Neural crest cell (in vitro differentiated cells): ENCODE data around the gene FOXR1. TPM values are rescaled to one million over a fixed set of nuclear protein-coding genes. Genes with fewer than 3 reads are reported as not detected.
A peak's percentile ranks its signal among the peaks of the same experiment; 100 is the strongest.
"Not testable (repeated sequence)": the region's sequence is repeated elsewhere in the genome, so short reads cannot be mapped to it uniquely, and the experiment has no call there.

ENCODE experiments used
- DNase-seq: peaks from one replicate; pipeline ENCODE4 v3.0.0; 2021; ENCODE audit warnings: low read depth, mixed read lengths, low spot score
- H3K27ac Mint-ChIP-seq: one replicate; pipeline ENCODE4 v1.8.0; 2021; ENCODE audit warnings: mild to moderate bottlenecking, mixed read lengths; ENCODE audit not compliant: unreplicated experiment
- H3K27me3 Mint-ChIP-seq: 2 replicates; pipeline ENCODE4 v1.8.0; 2021; ENCODE audit warnings: low read depth, mild to moderate bottlenecking, mixed read lengths
- H3K36me3 Mint-ChIP-seq: 2 replicates; pipeline ENCODE4 v1.8.0; 2021; ENCODE audit warnings: low read depth, mild to moderate bottlenecking, mixed read lengths
- H3K4me1 Mint-ChIP-seq: 2 replicates; pipeline ENCODE4 v1.8.0; 2021; ENCODE audit warnings: mixed read lengths
- H3K4me3 Mint-ChIP-seq: one replicate; pipeline ENCODE4 v1.8.0; 2021; ENCODE audit warnings: mild to moderate bottlenecking, mixed read lengths
- H3K9me3 Mint-ChIP-seq: 2 replicates; pipeline ENCODE4 v1.8.0; 2021; ENCODE audit warnings: mixed read lengths
- total RNA-seq: library from RNA; stranded (reverse); gene quantifications from 2 replicates; pipeline ENCODE4 v1.2.1, GENCODE V29; 2021
- TF ChIP-seq, protein P1 (sequence below): fragments of 200-600 bp; sonication (generic); conservative IDR thresholded peaks from 2 replicates; pipeline ENCODE4 v1.5.0; 2021; ENCODE audit warnings: antibody characterized with exemption, mild to moderate bottlenecking

Gene FOXR1
- total RNA-seq, 1 donor from 2014 or later, result not detected

DNA sequence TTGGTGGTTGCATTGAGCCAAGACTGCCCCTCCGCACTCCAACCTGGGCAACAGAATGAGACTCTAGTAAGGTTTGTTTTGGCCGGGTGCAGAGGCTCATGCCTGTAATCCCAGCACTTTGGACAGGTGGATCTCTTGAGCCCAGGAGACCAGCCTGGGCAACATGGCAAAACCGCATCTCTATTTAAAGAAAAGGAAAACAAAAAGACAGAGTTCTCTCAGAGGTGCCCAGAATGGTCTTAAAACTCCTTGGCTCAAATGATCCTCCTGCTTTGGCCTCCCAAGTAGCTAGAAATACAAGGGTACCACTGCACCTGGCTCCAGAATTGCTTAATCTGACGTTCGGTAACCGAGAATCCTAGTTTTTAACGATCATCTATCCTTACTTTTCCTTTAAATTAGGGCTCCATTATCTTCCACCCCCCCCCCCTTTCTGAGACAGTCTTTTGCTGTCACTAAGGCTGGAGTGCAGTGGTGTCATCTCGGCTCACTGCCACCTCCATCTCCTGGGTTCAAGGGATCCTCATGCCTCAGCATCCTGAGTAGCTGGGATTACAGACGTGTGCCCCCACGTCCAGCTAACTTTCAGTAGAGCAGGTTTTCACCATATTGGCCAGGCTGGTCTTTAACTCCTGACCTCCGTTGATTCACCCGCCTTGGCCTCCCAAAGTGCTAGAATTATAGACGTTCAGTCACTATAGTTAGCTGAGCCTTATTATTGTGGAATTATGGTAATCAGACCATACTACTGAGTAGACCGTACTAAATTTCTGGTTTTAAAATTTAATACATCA, 44.9 kb downstream of the FOXR1 start:
- Mint-ChIP-seq H3K36me3 (peaks cover 38% of the 10 kb centered on the region), H3K4me3 (peak overlapping the region; percentile 99)

GRCh38 chr11:119017377-119017776, 45.8 kb downstream of the FOXR1 start:
- Mint-ChIP-seq H3K4me1 (peaks cover 49% of the 10 kb centered on the region), H3K4me3 (peak overlapping the region; percentile 99), H3K36me3 (peaks cover 36% of the 10 kb centered on the region), H3K27ac (peak overlapping the region; percentile 99)
- not testable (repeated sequence) for H3K27me3 Mint-ChIP-seq, DNase-seq, H3K9me3 Mint-ChIP-seq

More for the DNA sequence above, 44.9 kb downstream of the FOXR1 start:
- no peak for DNase-seq
- no peak overlapping the region for H3K27ac Mint-ChIP-seq
- TF ChIP-seq, protein P1, sequence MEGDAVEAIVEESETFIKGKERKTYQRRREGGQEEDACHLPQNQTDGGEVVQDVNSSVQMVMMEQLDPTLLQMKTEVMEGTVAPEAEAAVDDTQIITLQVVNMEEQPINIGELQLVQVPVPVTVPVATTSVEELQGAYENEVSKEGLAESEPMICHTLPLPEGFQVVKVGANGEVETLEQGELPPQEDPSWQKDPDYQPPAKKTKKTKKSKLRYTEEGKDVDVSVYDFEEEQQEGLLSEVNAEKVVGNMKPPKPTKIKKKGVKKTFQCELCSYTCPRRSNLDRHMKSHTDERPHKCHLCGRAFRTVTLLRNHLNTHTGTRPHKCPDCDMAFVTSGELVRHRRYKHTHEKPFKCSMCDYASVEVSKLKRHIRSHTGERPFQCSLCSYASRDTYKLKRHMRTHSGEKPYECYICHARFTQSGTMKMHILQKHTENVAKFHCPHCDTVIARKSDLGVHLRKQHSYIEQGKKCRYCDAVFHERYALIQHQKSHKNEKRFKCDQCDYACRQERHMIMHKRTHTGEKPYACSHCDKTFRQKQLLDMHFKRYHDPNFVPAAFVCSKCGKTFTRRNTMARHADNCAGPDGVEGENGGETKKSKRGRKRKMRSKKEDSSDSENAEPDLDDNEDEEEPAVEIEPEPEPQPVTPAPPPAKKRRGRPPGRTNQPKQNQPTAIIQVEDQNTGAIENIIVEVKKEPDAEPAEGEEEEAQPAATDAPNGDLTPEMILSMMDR, result no peak
- H3K4me1 Mint-ChIP-seq, result peaks cover 46% of the 10 kb centered on the region
- H3K9me3 Mint-ChIP-seq, result no peaks in the 10 kb centered on the region
- H3K27me3 Mint-ChIP-seq, result no peaks in the 10 kb centered on the region

DNA sequence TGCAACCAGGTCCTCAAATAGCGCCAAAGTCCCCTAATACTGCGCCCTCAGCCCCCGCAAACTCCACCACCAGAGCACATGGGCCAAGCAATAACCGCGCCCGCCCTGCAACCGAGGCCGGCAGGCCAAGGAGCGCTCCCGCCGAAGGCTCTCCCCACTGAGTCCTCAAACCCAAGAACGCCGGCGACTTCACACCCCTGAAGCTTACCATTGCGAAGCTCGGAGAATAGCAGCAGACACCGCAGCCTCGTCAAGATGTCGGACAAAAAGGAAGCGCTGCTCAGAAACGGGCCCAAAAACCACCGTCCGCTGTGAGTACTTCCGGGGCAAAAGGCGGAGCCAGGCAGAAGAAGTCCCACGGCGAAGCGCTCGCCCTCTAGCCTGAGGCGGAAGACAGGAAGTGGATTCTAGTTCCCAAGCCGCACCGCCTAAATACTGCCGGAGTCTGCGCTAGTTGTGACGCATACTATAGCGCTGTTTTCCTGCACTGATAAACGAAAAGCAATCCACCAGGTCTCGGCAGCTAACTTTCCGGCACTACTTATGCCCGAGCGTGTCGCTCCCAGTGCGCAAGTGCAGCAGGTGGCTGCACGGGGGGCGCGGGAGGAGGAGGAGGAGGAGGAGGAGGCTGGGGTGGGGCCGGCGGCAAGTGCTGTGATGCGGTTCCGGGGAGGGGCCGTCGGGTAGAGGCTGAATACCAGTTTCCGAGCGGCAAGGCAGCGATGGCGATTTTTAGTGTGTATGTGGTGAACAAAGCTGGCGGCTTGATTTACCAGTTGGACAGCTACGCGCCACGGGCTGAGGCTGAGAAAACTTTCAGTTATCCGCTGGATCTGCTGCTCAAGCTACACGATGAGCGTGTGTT, 46.7 kb downstream of the FOXR1 start, which contains the start of the genes RPS25 and TRAPPC4:
Gene RPS25, minus strand, starts transcription at position 270 of the 865 bp plus-strand sequence. Its CDS starts 59 bp downstream, at position 211.
Gene TRAPPC4, plus strand, starts transcription at position 693 of the 865 bp plus-strand sequence. Its CDS starts 30 bp downstream, at position 723.
- peak within 1 kb of the TSS; percentile 99 for H3K4me3 Mint-ChIP-seq
- peaks cover 32% of the 10 kb centered on the region for H3K36me3 Mint-ChIP-seq
- peaks cover 49% of the 10 kb centered on the region for H3K4me1 Mint-ChIP-seq
- H3K27ac Mint-ChIP-seq, result peak within 1 kb of the TSS; percentile 99
- H3K9me3 Mint-ChIP-seq, result no peaks in the 10 kb centered on the region
- TF ChIP-seq, protein P1, result no peak
- DNase-seq, result peak; percentile 90
- no peaks in the 10 kb centered on the region for H3K27me3 Mint-ChIP-seq

- TF ChIP-seq, protein P1, result no peak
Observed at GRCh38 chr11:119019996-119020395, 48.4 kb downstream of the FOXR1 start.

GRCh38 chr11:119021631-119022030, 50.1 kb downstream of the FOXR1 start:
- TF ChIP-seq, protein P1, result no peak
- Mint-ChIP-seq H3K27me3 (no peaks in the 10 kb centered on the region), H3K4me1 (peaks cover 42% of the 10 kb centered on the region), H3K27ac (no peak overlapping the region), H3K4me3 (peak overlapping the region; percentile 81), H3K9me3 (no peaks in the 10 kb centered on the region), H3K36me3 (peaks cover 16% of the 10 kb centered on the region)
- DNase-seq, result no peak

More at GRCh38 chr11:119019996-119020395, 48.4 kb downstream of the FOXR1 start:
- no peaks in the 10 kb centered on the region for H3K27me3 Mint-ChIP-seq
- no peaks in the 10 kb centered on the region for H3K9me3 Mint-ChIP-seq
- DNase-seq, result no peak
- H3K4me1 Mint-ChIP-seq, result peaks cover 49% of the 10 kb centered on the region
- H3K27ac Mint-ChIP-seq, result no peak overlapping the region
- H3K4me3 Mint-ChIP-seq, result peak overlapping the region; percentile 99
- peaks cover 23% of the 10 kb centered on the region for H3K36me3 Mint-ChIP-seq
